PFSK-1 (cell line): ENCODE measurements around the gene KIF2B.

Experiments used
- FOXP2 ChIP-seq: optimal IDR thresholded peaks from 2 replicates; pipeline ENCODE3; 2011; ENCODE audit warnings: borderline replicate concordance, control low read depth, inconsistent platforms; ENCODE audit not compliant: insufficient read depth; ENCODE audit errors: extremely low read length, extremely low read depth
- POLR2AphosphoS5 ChIP-seq: IDR thresholded peaks from 2 replicates; pipeline ENCODE4 v1.6.1; 2012; ENCODE audit warnings: low read depth, mild to moderate bottlenecking, control low read depth, low read length, moderate library complexity
- SIN3A ChIP-seq: IDR thresholded peaks from 2 replicates; pipeline ENCODE4 v1.6.1; 2012; ENCODE audit warnings: mild to moderate bottlenecking, low read length, moderate library complexity, borderline replicate concordance; ENCODE audit not compliant: insufficient read depth
- TAF1 ChIP-seq: IDR thresholded peaks from 2 replicates; pipeline ENCODE4 v1.6.1; 2012; ENCODE audit warnings: low read length, control low read depth, borderline replicate concordance; ENCODE audit not compliant: insufficient read depth
- TF ChIP-seq, protein P1 (sequence below), 2 experiments: IDR thresholded peaks; 2 replicates each; pipeline versions ENCODE4 v1.6.1 to v1.8.0; 2011 to 2012; ENCODE audit warnings: low read depth in 2 of 2, low read length in 2 of 2, control low read depth in 1 of 2, inconsistent platforms in 1 of 2, mild to moderate bottlenecking in 1 of 2, moderate library complexity in 1 of 2; ENCODE audit not compliant: insufficient read depth in 1 of 2

The KIF2B gene

DNA sequence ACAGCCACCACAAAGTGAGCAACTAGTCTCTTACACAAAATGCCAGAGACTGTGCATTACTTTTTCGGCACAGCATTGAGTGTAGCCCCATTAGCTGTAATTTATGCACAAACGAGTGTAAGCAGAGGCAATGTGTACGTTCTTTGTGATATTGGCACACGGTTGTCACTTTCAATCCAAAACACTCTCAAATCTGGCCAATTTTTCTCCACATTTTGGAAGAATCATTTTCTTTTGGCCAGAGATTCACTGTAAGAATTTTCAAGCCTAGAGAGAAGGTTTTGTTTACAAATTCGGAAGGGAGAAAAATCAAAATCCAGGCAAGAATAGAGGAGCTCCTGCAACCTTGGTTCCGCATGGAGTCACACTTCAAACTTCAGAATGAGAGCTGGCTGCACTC is 15.4 kb upstream of the KIF2B start:
- TF ChIP-seq, protein P1, sequence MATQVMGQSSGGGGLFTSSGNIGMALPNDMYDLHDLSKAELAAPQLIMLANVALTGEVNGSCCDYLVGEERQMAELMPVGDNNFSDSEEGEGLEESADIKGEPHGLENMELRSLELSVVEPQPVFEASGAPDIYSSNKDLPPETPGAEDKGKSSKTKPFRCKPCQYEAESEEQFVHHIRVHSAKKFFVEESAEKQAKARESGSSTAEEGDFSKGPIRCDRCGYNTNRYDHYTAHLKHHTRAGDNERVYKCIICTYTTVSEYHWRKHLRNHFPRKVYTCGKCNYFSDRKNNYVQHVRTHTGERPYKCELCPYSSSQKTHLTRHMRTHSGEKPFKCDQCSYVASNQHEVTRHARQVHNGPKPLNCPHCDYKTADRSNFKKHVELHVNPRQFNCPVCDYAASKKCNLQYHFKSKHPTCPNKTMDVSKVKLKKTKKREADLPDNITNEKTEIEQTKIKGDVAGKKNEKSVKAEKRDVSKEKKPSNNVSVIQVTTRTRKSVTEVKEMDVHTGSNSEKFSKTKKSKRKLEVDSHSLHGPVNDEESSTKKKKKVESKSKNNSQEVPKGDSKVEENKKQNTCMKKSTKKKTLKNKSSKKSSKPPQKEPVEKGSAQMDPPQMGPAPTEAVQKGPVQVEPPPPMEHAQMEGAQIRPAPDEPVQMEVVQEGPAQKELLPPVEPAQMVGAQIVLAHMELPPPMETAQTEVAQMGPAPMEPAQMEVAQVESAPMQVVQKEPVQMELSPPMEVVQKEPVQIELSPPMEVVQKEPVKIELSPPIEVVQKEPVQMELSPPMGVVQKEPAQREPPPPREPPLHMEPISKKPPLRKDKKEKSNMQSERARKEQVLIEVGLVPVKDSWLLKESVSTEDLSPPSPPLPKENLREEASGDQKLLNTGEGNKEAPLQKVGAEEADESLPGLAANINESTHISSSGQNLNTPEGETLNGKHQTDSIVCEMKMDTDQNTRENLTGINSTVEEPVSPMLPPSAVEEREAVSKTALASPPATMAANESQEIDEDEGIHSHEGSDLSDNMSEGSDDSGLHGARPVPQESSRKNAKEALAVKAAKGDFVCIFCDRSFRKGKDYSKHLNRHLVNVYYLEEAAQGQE (IDR thresholded peaks at IDR 0.05; ENCODE audit: insufficient read depth in 1 of 2, low read depth in 2 of 2, low read length in 2 of 2): no peak
- TF ChIP-seq FOXP2 (no peak), SIN3A (no peak), TAF1 (no peak), POLR2AphosphoS5 (no peak)

DNA sequence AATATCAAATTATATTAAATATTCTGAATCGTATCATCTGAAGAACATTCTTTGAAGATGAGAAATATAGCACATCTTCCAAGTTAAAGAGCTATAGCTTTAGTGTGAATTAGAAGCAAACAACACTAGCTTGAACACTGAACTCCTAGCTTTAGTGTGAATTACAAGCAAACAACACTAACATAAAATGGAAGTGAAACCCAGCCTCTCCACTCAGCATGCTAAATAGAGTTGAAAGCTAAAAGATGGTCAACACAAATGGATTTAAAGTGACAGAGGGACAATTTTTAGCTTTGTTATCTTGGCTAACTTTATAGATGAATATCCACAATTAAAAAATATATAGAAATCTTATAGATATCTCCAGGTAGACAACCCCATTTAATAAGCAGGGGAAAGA is 4.5 kb upstream of the KIF2B start:
- TF ChIP-seq FOXP2 (no peak), SIN3A (no peak), TAF1 (no peak), POLR2AphosphoS5 (no peak)
- TF ChIP-seq, protein P1 (IDR thresholded peaks at IDR 0.05; ENCODE audit: insufficient read depth in 1 of 2, low read depth in 2 of 2, low read length in 2 of 2): no peak

DNA sequence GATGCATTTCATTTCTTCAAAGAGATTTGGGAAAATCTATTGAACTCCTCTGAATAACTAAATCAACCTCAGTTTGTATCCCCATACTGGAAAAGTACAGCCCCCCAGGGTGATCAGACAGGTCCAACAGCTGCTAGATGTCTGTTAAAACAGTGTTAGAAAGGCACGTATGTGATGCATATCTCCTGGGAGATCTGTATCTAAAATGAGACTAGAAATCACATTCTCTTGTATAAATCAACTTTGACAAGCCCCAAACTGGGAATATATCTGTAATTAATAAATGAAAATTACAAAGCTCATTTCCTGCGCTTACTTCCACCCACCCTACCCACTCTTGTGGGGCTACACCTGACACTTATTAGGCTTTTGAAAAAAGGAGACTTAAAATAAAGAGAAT is 3.8 kb upstream of the KIF2B start:
- TF ChIP-seq, protein P1 (IDR thresholded peaks at IDR 0.05; ENCODE audit: insufficient read depth in 1 of 2, low read depth in 2 of 2, low read length in 2 of 2): no peak
- TF ChIP-seq SIN3A (no peak), FOXP2 (no peak), TAF1 (no peak), POLR2AphosphoS5 (no peak)

DNA sequence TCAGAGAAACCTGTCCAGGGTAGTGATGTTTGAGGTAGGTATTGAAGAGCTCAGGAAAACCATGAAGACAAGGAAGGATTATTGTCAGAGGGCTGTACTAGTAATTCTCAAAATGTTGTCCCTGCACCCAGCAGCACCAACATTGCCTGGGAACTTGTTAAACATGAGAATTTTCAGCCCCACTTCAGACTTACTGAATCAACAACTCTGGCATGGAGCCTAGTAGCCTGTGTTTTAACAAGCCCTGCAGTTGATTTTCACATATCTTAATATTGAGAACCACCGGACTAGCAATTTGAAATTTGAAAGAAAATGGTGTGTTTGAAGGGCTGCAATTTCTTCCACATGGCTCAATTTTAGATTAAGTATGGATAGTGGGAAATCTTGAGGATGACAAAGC is 2.8 kb upstream of the KIF2B start:
- no peak for TF ChIP-seq FOXP2
- TF ChIP-seq TAF1: no peak
- TF ChIP-seq, protein P1 (IDR thresholded peaks at IDR 0.05; ENCODE audit: insufficient read depth in 1 of 2, low read depth in 2 of 2, low read length in 2 of 2): no peak
- TF ChIP-seq POLR2AphosphoS5: no peak
- no peak for TF ChIP-seq SIN3A
